T-helper 17 cell (primary cell): ENCODE results near the gene FGF2. TPM values are rescaled to one million over a fixed set of nuclear protein-coding genes. Genes with fewer than 3 reads are reported as not detected.
"Not testable (repeated sequence)": the region's sequence is repeated elsewhere in the genome, so short reads cannot be mapped to it uniquely, and the experiment has no call there.

Experiments used
- ATAC-seq: fragments of 150-1000 bp; cut with Tn5 transposase; 2 replicates; pipeline ENCODE4 v1.10.0; 2021; ENCODE audit warnings: mild to moderate bottlenecking, moderate library complexity
- DNase-seq, 3 donors: peaks; one replicate each; pipeline versions ENCODE4 v3.0.0 to v3.0.0-alpha.2; 2020 to 2021
- H3K9me3 ChIP-seq: one replicate; pipeline ENCODE4 v1.7.0; 2013; ENCODE audit warnings: low read length, mild to moderate bottlenecking; ENCODE audit not compliant: control insufficient read depth, poor library complexity, severe bottlenecking
- H3K27ac Mint-ChIP-seq: one replicate; pipeline ENCODE4 v1.8.0; 2022; ENCODE audit warnings: mild to moderate bottlenecking, moderate library complexity, mixed read lengths
- H3K27me3 Mint-ChIP-seq: one replicate; pipeline ENCODE4 v1.8.0; 2022; ENCODE audit warnings: mixed read lengths
- H3K36me3 Mint-ChIP-seq: one replicate; pipeline ENCODE4 v1.8.0; 2022; ENCODE audit warnings: low read depth, mixed read lengths
- H3K4me1 Mint-ChIP-seq: one replicate; pipeline ENCODE4 v1.8.0; 2022; ENCODE audit warnings: mild to moderate bottlenecking, mixed read lengths
- H3K4me3 Mint-ChIP-seq: one replicate; pipeline ENCODE4 v1.8.0; 2022; ENCODE audit warnings: mild to moderate bottlenecking, moderate library complexity, mixed read lengths
- total RNA-seq, 4 donors: library from RNA in 2 of 4; stranded (reverse) in 2 of 4; gene quantifications; one replicate each; pipeline ENCODE4 v1.2.3 and lab custom pipeline; 2022 to 2026

Gene FGF2
- total RNA-seq, 2 donors from 2014 or later: 0.31 TPM; not detected in 1

- H3K36me3 Mint-ChIP-seq: no peaks in the 10 kb centered on the region
- H3K27ac Mint-ChIP-seq: no peak overlapping the region
- DNase-seq: no peak
- no peaks in the 10 kb centered on the region for H3K4me1 Mint-ChIP-seq
- no peak overlapping the region for H3K4me3 Mint-ChIP-seq
- ATAC-seq: peak; percentile 69
- H3K27me3 Mint-ChIP-seq: no peaks in the 10 kb centered on the region
- H3K9me3 ChIP-seq: no peaks in the 10 kb centered on the region
These were observed 87.8 kb downstream of the FGF2 start for GRCh38 chr4:122914292-122914904.

GRCh38 chr4:122914938-122915337 is 88.3 kb downstream of the FGF2 start:
- H3K4me3 Mint-ChIP-seq: no peak overlapping the region

GRCh38 chr4:122917731-122918130 is 91.1 kb downstream of the FGF2 start:
- H3K27ac Mint-ChIP-seq: no peak overlapping the region
- DNase-seq (no peak), ATAC-seq (no peak)
- peaks cover under 1% of the 10 kb centered on the region for H3K4me1 Mint-ChIP-seq
- H3K9me3 ChIP-seq: no peaks in the 10 kb centered on the region
- H3K4me3 Mint-ChIP-seq: no peak overlapping the region
- H3K36me3 Mint-ChIP-seq: no peaks in the 10 kb centered on the region
- no peaks in the 10 kb centered on the region for H3K27me3 Mint-ChIP-seq

More at GRCh38 chr4:122914938-122915337, 88.3 kb downstream of the FGF2 start:
- Mint-ChIP-seq H3K27me3 (no peaks in the 10 kb centered on the region), H3K4me1 (no peaks in the 10 kb centered on the region), H3K27ac (no peak overlapping the region), H3K36me3 (no peaks in the 10 kb centered on the region)
- no peaks in the 10 kb centered on the region for H3K9me3 ChIP-seq
- DNase-seq: no peak
- no peak for ATAC-seq

- ATAC-seq (no peak), DNase-seq (no peak)
- H3K4me1 Mint-ChIP-seq: peaks cover 8% of the 10 kb centered on the region
- H3K36me3 Mint-ChIP-seq: no peaks in the 10 kb centered on the region
- no peaks in the 10 kb centered on the region for H3K9me3 ChIP-seq
- H3K4me3 Mint-ChIP-seq: peak overlapping the region; percentile 31
- H3K27me3 Mint-ChIP-seq: no peaks in the 10 kb centered on the region
- no peak overlapping the region for H3K27ac Mint-ChIP-seq
These were observed 93.8 kb downstream of the FGF2 start for GRCh38 chr4:122920473-122920872.

- Mint-ChIP-seq H3K4me3 (peak overlapping the region; percentile 98), H3K4me1 (peaks cover 8% of the 10 kb centered on the region), H3K36me3 (no peaks in the 10 kb centered on the region), H3K27ac (no peak overlapping the region), H3K27me3 (no peaks in the 10 kb centered on the region)
- DNase-seq (no peak), ATAC-seq (no peak)
- H3K9me3 ChIP-seq: no peaks in the 10 kb centered on the region
These were observed 94.7 kb downstream of the FGF2 start for GRCh38 chr4:122921300-122921699.

GRCh38 chr4:122921971-122922876 is 95.6 kb downstream of the FGF2 start, which contains the start of gene NUDT6:
NUDT6 (minus strand) TSS chr4:122922597; CDS start chr4:122922572, 25 bp downstream.
- H3K36me3 Mint-ChIP-seq: no peaks in the 10 kb centered on the region
- H3K27ac Mint-ChIP-seq: no peak within 1 kb of the TSS
- H3K4me3 Mint-ChIP-seq: peak within 1 kb of the TSS; percentile 98
- peak; percentile 52 for ATAC-seq
- H3K4me1 Mint-ChIP-seq: peaks cover 8% of the 10 kb centered on the region
- H3K27me3 Mint-ChIP-seq: no peaks in the 10 kb centered on the region
- peak; percentile 12 to 19 (median 12) for DNase-seq
- no peaks in the 10 kb centered on the region for H3K9me3 ChIP-seq

- H3K27ac Mint-ChIP-seq: no peak overlapping the region
- H3K4me1 Mint-ChIP-seq: peaks cover 8% of the 10 kb centered on the region
- DNase-seq: peak; percentile 65 to 76 (median 74)
- H3K36me3 Mint-ChIP-seq: no peaks in the 10 kb centered on the region
- peak overlapping the region; percentile 98 for H3K4me3 Mint-ChIP-seq
- no peaks in the 10 kb centered on the region for H3K9me3 ChIP-seq
- no peaks in the 10 kb centered on the region for H3K27me3 Mint-ChIP-seq
- peak; percentile 98 for ATAC-seq
These were observed 96.4 kb downstream of the FGF2 start for GRCh38 chr4:122922877-122923511.

GRCh38 chr4:122928930-122929329 is 102.3 kb downstream of the FGF2 start:
- H3K36me3 Mint-ChIP-seq: no peaks in the 10 kb centered on the region
- ATAC-seq (no peak), DNase-seq (no peak)
- H3K4me1 Mint-ChIP-seq: no peaks in the 10 kb centered on the region
- no peaks in the 10 kb centered on the region for H3K9me3 ChIP-seq
- no peak overlapping the region for H3K4me3 Mint-ChIP-seq
- H3K27ac Mint-ChIP-seq: no peak overlapping the region
- H3K27me3 Mint-ChIP-seq: no peaks in the 10 kb centered on the region

GRCh38 chr4:122930862-122931261 is 104.2 kb downstream of the FGF2 start:
- no peak overlapping the region for H3K27ac Mint-ChIP-seq
- peaks cover 6% of the 10 kb centered on the region for H3K36me3 Mint-ChIP-seq
- peaks cover 3% of the 10 kb centered on the region for H3K4me1 Mint-ChIP-seq
- DNase-seq (no peak), ATAC-seq (no peak)
- H3K4me3 Mint-ChIP-seq: no peak overlapping the region
- no peaks in the 10 kb centered on the region for H3K27me3 Mint-ChIP-seq
- H3K9me3 ChIP-seq: no peaks in the 10 kb centered on the region

- no peak overlapping the region for H3K27ac Mint-ChIP-seq
- H3K27me3 Mint-ChIP-seq: no peaks in the 10 kb centered on the region
- DNase-seq (no peak), ATAC-seq (no peak)
- H3K36me3 Mint-ChIP-seq: peaks cover 6% of the 10 kb centered on the region
- H3K9me3 ChIP-seq: no peaks in the 10 kb centered on the region
- H3K4me1 Mint-ChIP-seq: peaks cover 3% of the 10 kb centered on the region
- no peak overlapping the region for H3K4me3 Mint-ChIP-seq
These were observed 106.1 kb downstream of the FGF2 start for GRCh38 chr4:122932763-122933162.

GRCh38 chr4:122945136-122945535 is 118.5 kb downstream of the FGF2 start:
- DNase-seq: peak in 2 of 3 donors; percentile 16 to 26
- not testable (repeated sequence) for H3K9me3 ChIP-seq, H3K27me3 Mint-ChIP-seq, H3K4me3 Mint-ChIP-seq, ATAC-seq, H3K4me1 Mint-ChIP-seq
- H3K27ac Mint-ChIP-seq: peak overlapping the region; percentile 83
- H3K36me3 Mint-ChIP-seq: peaks cover 13% of the 10 kb centered on the region

- Mint-ChIP-seq H3K36me3 (peaks cover 11% of the 10 kb centered on the region), H3K4me3 (no peak overlapping the region), H3K27me3 (no peaks in the 10 kb centered on the region), H3K4me1 (peaks cover 9% of the 10 kb centered on the region), H3K27ac (peak overlapping the region; percentile 83)
- H3K9me3 ChIP-seq: no peaks in the 10 kb centered on the region
- no peak for ATAC-seq
- no peak for DNase-seq
These were observed 119.5 kb downstream of the FGF2 start for GRCh38 chr4:122946142-122946541.
